Small intestine (tissue), 7 donors: Measurements from ENCODE around the gene LSM5. TPM values are rescaled to one million over a fixed set of nuclear protein-coding genes. Genes with fewer than 3 reads are reported as not detected.
A peak's percentile ranks its signal among the peaks of the same experiment; 100 is the strongest.
"Not testable (repeated sequence)": the region's sequence is repeated elsewhere in the genome, so short reads cannot be mapped to it uniquely, and the experiment has no call there.

Experiments used
- DNase-seq, 2 donors: peaks; one replicate each; pipeline versions ENCODE4 v3.0.0 to v3.0.0-alpha.2; 2013
- FAIRE-seq: peaks from 2 replicates; lab custom pipeline; 2012; peaks lifted over from hg19 to GRCh38; lab: Jason Lieb, UNC
- H3K27ac ChIP-seq, 3 donors: one replicate each; pipeline ENCODE4 v1.5.1; 2013; ENCODE audit warnings: low read length in 2 of 3, mild to moderate bottlenecking in 2 of 3, control low read depth in 1 of 3, inconsistent platforms in 1 of 3, low read depth in 1 of 3, moderate library complexity in 1 of 3
- H3K27me3 ChIP-seq, 3 donors: one replicate each; pipeline ENCODE4 v1.6.1; 2013; ENCODE audit warnings: low read length in 3 of 3, inconsistent platforms in 1 of 3; ENCODE audit not compliant: control insufficient read depth in 3 of 3, insufficient read depth in 3 of 3
- H3K36me3 ChIP-seq, 3 donors: one replicate each; pipeline ENCODE4 v1.6.1; 2013; ENCODE audit warnings: low read length in 3 of 3, inconsistent platforms in 1 of 3, low read depth in 1 of 3, mild to moderate bottlenecking in 1 of 3, moderate library complexity in 1 of 3; ENCODE audit not compliant: control insufficient read depth in 3 of 3, insufficient read depth in 2 of 3
- H3K4me1 ChIP-seq, 3 donors: one replicate each; pipeline ENCODE4 v1.6.1; 2013; ENCODE audit warnings: low read length in 2 of 3, inconsistent platforms in 1 of 3, low read depth in 1 of 3, mild to moderate bottlenecking in 1 of 3, moderate library complexity in 1 of 3; ENCODE audit not compliant: control insufficient read depth in 3 of 3, insufficient read depth in 2 of 3
- H3K4me3 ChIP-seq, 3 donors: one replicate each; pipeline ENCODE4 v1.5.1; 2013; ENCODE audit warnings: low read length in 3 of 3, control low read depth in 1 of 3, inconsistent platforms in 1 of 3, low read depth in 1 of 3, mild to moderate bottlenecking in 1 of 3, moderate library complexity in 1 of 3
- H3K9me3 ChIP-seq, 2 donors: one replicate each; pipeline ENCODE4 v1.6.1; 2013; ENCODE audit warnings: low read depth in 1 of 2, low read length in 1 of 2; ENCODE audit not compliant: control insufficient read depth in 2 of 2, insufficient read depth in 1 of 2
- WGBS, 3 donors: extraction: QIAGEN DNeasy Blood & Tissue Kit; methylation state at CpG; one replicate each; pipeline ENCODE4 v1.1.7; 2013; 5-methylcytosine and 5-hydroxymethylcytosine counted together
- polyA plus RNA-seq, 4 donors: library from polyadenylated mRNA; stranded (reverse) in 3 of 4; unstranded in 1 of 4; fragments of 200-250 nt in 3 of 4; fragments of 120-200 nt in 1 of 4; gene quantifications; one replicate each; pipeline versions ENCODE4 v1.2.1 to v1.2.3, GENCODE V29; 2013
- donor health status: healthy with polysubstance abuse.
- donor health status: control.
- donor health status: control.
- donor health status: Bipolar disorder and iron deficiency.
- donor health status: healthy.

LSM5 gene
- polyA plus RNA-seq, 4 donors, result 56.7 to 126 (median 67.7) TPM

GRCh38 chr7:32481176-32481575, 9.0 kb downstream of the LSM5 start:
- FAIRE-seq, result no peak
- H3K4me3 ChIP-seq, result no peak overlapping the region
- H3K36me3 ChIP-seq, result peaks cover 0 to 2% (median 2%) of the 10 kb centered on the region in 3 donors
- no peak overlapping the region for H3K27ac ChIP-seq
- H3K9me3 ChIP-seq, result no peaks in the 10 kb centered on the region
- DNase-seq, result no peak
- no peaks in the 10 kb centered on the region for H3K27me3 ChIP-seq
- 58 to 75% (median 65%) methylated on average over 1 of the region's 1 CpG for WGBS, 3 donors
- peaks cover 0 to 8% (median 0%) of the 10 kb centered on the region in 3 donors for H3K4me1 ChIP-seq

GRCh38 chr7:32479574-32480200, 10.5 kb downstream of the LSM5 start:
- Histone ChIP-seq H3K36me3 (no peaks in the 10 kb centered on the region), H3K27me3 (no peaks in the 10 kb centered on the region), H3K9me3 (no peaks in the 10 kb centered on the region), H3K27ac (no peak overlapping the region), H3K4me3 (no peak overlapping the region), H3K4me1 (peaks cover 0 to 8% (median 0%) of the 10 kb centered on the region in 3 donors)
- FAIRE-seq, result no peak
- 76 to 83% (median 83%) methylated on average over 2 of the region's 2 CpGs for WGBS, 3 donors
- DNase-seq, result peak; percentile 35 to 48

GRCh38 chr7:32477649-32477980, 12.6 kb downstream of the LSM5 start:
- Histone ChIP-seq H3K27me3 (no peaks in the 10 kb centered on the region), H3K4me3 (no peak overlapping the region), H3K27ac (no peak overlapping the region), H3K9me3 (no peaks in the 10 kb centered on the region), H3K4me1 (peaks cover 0 to 8% (median 0%) of the 10 kb centered on the region in 3 donors), H3K36me3 (no peaks in the 10 kb centered on the region)
- WGBS, 3 donors, result 86 to 90% (median 86%) methylated on average over 1 of the region's 1 CpG
- DNase-seq (no peak), FAIRE-seq (no peak)

GRCh38 chr7:32476816-32477648, 13.1 kb downstream of the LSM5 start:
- H3K36me3 ChIP-seq, result no peaks in the 10 kb centered on the region
- no peaks in the 10 kb centered on the region for H3K27me3 ChIP-seq
- 56 to 74% (median 65%) methylated on average over 3 of the region's 3 CpGs for WGBS, 3 donors
- DNase-seq (no peak), FAIRE-seq (no peak)
- no peak overlapping the region for H3K27ac ChIP-seq
- no peak overlapping the region for H3K4me3 ChIP-seq
- H3K4me1 ChIP-seq, result peaks cover 0 to 8% (median 0%) of the 10 kb centered on the region in 3 donors
- no peaks in the 10 kb centered on the region for H3K9me3 ChIP-seq

GRCh38 chr7:32474008-32474407, 16.2 kb downstream of the LSM5 start:
- Histone ChIP-seq H3K9me3 (no peaks in the 10 kb centered on the region), H3K36me3 (no peaks in the 10 kb centered on the region), H3K27me3 (peaks cover 0 to 3% (median 0%) of the 10 kb centered on the region in 3 donors), H3K27ac (no peak overlapping the region), H3K4me3 (no peak overlapping the region), H3K4me1 (no peaks in the 10 kb centered on the region)
- WGBS, 3 donors, result 65 to 89% (median 71%) methylated on average over 1 of the region's 1 CpG
- DNase-seq, result no peak
- FAIRE-seq, result no peak

- H3K4me3 ChIP-seq, result no peak overlapping the region
- no peak for FAIRE-seq
- no peak overlapping the region for H3K27ac ChIP-seq
- DNase-seq, result no peak
- H3K36me3 ChIP-seq, result no peaks in the 10 kb centered on the region
- H3K27me3 ChIP-seq, result peaks cover 0 to 3% (median 0%) of the 10 kb centered on the region in 3 donors
- WGBS, 3 donors, result 83 to 89% (median 86%) methylated on average over 9 of the region's 9 CpGs
- H3K4me1 ChIP-seq, result no peaks in the 10 kb centered on the region
- no peaks in the 10 kb centered on the region for H3K9me3 ChIP-seq
These were observed 18.2 kb downstream of the LSM5 start for GRCh38 chr7:32472015-32472414.

GRCh38 chr7:32470871-32471270, 19.3 kb downstream of the LSM5 start:
- Histone ChIP-seq H3K36me3 (no peaks in the 10 kb centered on the region), H3K27me3 (peaks cover 0 to 3% (median 0%) of the 10 kb centered on the region in 3 donors), H3K27ac (no peak overlapping the region), H3K4me3 (no peak overlapping the region), H3K9me3 (no peaks in the 10 kb centered on the region), H3K4me1 (no peaks in the 10 kb centered on the region)
- 49 to 62% (median 53%) methylated on average over 5 of the region's 5 CpGs for WGBS, 3 donors
- FAIRE-seq (no peak), DNase-seq (no peak)

- WGBS, 3 donors, result no CpG with 5 or more reads among the region's 2 CpGs
- not testable (repeated sequence) for H3K4me1 ChIP-seq, DNase-seq, H3K27ac ChIP-seq, H3K9me3 ChIP-seq, H3K27me3 ChIP-seq, H3K36me3 ChIP-seq, FAIRE-seq, H3K4me3 ChIP-seq
These were observed 20.2 kb downstream of the LSM5 start for GRCh38 chr7:32470004-32470403.
